Uterus (tissue), 2 donors: Measurements from ENCODE around the gene SLC22A4.

Experiments used
- CTCF ChIP-seq, 4 experiments: fragments of 200-600 bp in 2 of 4; fragments of 450-650 bp in 2 of 4; sonication (generic) in 2 of 4; IDR thresholded peaks; one replicate each; pipeline ENCODE4 v1.5.1; 2016 to 2019; ENCODE audit warnings: antibody characterized with exemption in 4 of 4, mild to moderate bottlenecking in 2 of 4, moderate library complexity in 1 of 4
- POLR2A ChIP-seq, 2 donors: fragments of 450-650 bp; IDR thresholded peaks; one replicate each; pipeline ENCODE4 v1.6.1; 2016; ENCODE audit warnings: antibody characterized with exemption in 2 of 2, mild to moderate bottlenecking in 1 of 2, moderate library complexity in 1 of 2

GRCh38 chr5:132392978-132393825 is 99.0 kb downstream of the SLC22A4 start:
- no peak for TF ChIP-seq CTCF (IDR thresholded peaks at IDR 0.05)
- no peak for TF ChIP-seq POLR2A (IDR thresholded peaks at IDR 0.05)
